Measurements from ENCODE around the gene ASCL2. TPM values are rescaled to one million over a fixed set of nuclear protein-coding genes. Genes with fewer than 3 reads are reported as not detected.
A peak's percentile ranks its signal among the peaks of the same experiment; 100 is the strongest.

The ASCL2 gene
- total and polyA plus RNA-seq, 8 donors, result 0.24 to 7.0 (median 0.95) TPM

DNA sequence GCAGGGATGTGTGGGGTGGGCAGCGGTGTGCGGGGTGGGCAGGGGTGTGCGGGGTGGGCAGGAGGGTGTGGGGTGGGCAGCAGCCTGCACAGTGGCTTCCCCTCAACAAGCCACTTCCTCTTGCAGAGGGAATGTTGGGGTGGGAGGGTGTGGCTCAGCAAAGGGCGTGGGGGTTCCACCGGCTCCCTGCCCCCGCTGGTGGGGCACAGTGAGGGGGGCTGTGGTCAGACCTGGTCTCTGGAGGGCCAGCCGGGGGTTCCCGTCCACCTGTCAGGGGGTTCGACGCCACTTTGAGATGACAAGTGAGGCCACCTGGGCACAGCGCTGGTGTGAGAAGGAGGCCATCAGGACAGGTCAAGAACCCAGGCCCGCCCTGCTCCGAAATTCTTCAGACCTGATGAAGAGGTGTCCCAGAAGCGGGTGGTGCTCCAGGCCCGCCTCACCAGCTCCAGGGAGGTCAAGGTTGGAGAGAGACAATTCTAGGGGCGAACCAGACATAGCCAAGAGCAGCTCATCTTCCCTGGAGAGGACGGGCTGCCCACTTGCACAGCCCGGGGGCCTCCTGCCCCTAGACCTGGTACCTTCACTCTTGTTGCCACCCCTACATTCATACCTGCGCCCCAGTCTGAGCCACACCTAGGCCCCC lies 30.0 kb upstream of the ASCL2 start:
- 61 to 73% methylated on average over 16 of the region's 19 CpGs for WGBS, 2 donors
- TF ChIP-seq, protein P1, sequence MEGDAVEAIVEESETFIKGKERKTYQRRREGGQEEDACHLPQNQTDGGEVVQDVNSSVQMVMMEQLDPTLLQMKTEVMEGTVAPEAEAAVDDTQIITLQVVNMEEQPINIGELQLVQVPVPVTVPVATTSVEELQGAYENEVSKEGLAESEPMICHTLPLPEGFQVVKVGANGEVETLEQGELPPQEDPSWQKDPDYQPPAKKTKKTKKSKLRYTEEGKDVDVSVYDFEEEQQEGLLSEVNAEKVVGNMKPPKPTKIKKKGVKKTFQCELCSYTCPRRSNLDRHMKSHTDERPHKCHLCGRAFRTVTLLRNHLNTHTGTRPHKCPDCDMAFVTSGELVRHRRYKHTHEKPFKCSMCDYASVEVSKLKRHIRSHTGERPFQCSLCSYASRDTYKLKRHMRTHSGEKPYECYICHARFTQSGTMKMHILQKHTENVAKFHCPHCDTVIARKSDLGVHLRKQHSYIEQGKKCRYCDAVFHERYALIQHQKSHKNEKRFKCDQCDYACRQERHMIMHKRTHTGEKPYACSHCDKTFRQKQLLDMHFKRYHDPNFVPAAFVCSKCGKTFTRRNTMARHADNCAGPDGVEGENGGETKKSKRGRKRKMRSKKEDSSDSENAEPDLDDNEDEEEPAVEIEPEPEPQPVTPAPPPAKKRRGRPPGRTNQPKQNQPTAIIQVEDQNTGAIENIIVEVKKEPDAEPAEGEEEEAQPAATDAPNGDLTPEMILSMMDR (IDR thresholded peaks at IDR 0.05), result no peak
- Histone ChIP-seq H3K36me3 (no peaks in the 10 kb centered on the region), H3K4me3 (peak overlapping the region in 1 of 4 donors; percentile 18), H3K9me3 (no peaks in the 10 kb centered on the region), H3K27me3 (no peaks in the 10 kb centered on the region), H3K27ac (no peak overlapping the region), H3K4me1 (peaks cover 0 to 17% (median 10%) of the 10 kb centered on the region in 3 donors)
- ATAC-seq, result no peak
- intact Hi-C loops (cut with DNase I), result loop anchor here in 1 of 3 donors (2.0 to 10.0 kb wide), 2 partner anchors 104 to 594 kb away; no protein-coding TSS in a partner anchor
- no peak for FAIRE-seq
- DNase-seq, result peak in 2 of 6 donors; percentile 14 to 71

DNA sequence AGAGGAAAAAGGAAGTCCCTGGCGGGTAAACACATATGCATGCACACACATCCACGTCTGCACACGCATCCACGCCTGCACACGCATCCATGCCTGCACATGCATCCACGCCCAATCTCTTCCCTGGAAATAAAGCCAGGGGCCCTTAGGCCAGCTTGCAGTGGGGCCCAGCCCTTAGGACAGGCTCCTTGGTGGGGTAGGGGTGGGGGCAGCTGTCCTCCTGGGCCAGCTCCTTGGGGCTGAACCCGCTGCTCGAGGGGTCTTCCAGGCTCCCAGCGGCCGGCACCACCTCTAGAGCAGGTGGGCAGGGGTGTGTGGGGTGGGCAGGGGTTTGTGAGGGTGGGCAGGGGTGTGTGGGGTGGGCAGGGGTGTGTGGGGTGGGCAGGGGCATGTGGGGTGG lies 29.4 kb upstream of the ASCL2 start:
- ATAC-seq, result no peak
- Histone ChIP-seq H3K4me3 (no peak overlapping the region), H3K36me3 (no peaks in the 10 kb centered on the region), H3K27me3 (no peaks in the 10 kb centered on the region), H3K9me3 (no peaks in the 10 kb centered on the region), H3K4me1 (peaks cover 0 to 14% (median 10%) of the 10 kb centered on the region in 3 donors), H3K27ac (no peak overlapping the region)
- TF ChIP-seq, protein P1 (IDR thresholded peaks at IDR 0.05), result no peak
- no peak for FAIRE-seq
- DNase-seq, result peak in 1 of 6 donors; percentile 36
- 67 to 81% methylated on average over 10 of the region's 10 CpGs for WGBS, 2 donors
- intact Hi-C loops (cut with DNase I), result loop anchor here in 2 of 3 donors (2.0 to 10.0 kb wide), 3 partner anchors 102 to 595 kb away; no protein-coding TSS in a partner anchor

DNA sequence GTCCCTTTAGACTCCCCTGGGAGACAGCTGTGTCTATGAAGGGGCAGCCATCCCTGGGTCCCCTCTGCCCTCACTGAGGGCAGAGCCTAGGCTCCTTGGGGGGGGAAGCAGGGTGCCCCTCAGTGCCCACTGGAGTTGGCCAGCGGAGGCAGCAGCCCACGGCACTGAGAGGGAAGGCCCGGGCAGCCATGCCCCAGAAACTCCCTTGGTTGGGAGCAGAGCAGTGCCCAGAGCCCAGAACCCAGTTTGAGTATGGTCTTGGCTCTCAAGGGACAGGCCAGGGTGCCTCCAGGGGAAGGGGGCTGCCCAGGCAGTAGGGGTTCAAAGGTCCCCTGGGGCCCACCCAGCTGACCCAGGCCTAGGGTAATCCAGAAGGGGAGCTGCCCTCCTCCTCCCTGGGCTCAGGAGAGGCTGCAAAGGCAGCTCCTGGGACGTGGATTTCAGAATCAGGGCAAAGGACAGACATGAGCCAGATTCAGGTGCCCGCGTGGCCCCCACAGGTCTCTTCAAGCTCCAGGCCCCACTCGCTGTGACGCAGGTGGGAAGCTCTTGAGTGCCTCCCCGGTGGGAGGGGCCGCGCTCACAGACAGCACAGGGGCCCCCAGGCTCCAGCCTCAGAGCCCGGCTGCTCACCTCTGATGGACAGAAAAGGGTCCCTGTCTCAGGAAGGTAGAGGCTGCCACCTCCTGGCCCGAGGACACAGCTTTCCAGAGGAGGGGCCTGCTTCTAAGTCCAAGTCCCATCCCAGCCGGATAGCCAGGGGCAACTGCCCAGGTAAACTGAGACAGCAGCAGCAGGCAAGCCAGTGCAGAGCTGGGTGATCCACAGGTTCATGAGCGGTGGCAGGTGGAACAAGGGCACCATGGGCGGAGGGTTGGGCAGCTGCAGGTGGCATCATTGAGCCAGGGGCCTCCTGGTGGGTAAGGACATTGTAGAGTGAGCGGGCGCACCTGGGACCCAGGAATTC lies 28.7 kb upstream of the ASCL2 start:
- H3K36me3 ChIP-seq, result no peaks in the 10 kb centered on the region
- 43 to 51% methylated on average over 18 of the region's 18 CpGs for WGBS, 2 donors
- no peaks in the 10 kb centered on the region for H3K27me3 ChIP-seq
- peak in 3 of 4 donors; percentile 35 to 65 (median 63) for ATAC-seq
- H3K9me3 ChIP-seq, result no peaks in the 10 kb centered on the region
- H3K4me1 ChIP-seq, result peaks cover 0 to 14% (median 10%) of the 10 kb centered on the region in 3 donors
- H3K4me3 ChIP-seq, result no peak overlapping the region
- FAIRE-seq, result no peak
- TF ChIP-seq, protein P1 (IDR thresholded peaks at IDR 0.05), result peak in 1 of 4 donors; percentile 24
- peak in 3 of 6 donors; percentile 22 to 73 (median 61) for DNase-seq
- intact Hi-C loops (cut with DNase I), result loop anchor here in 1 of 3 donors (5.0 kb wide), 1 partner anchor 102 kb away; no protein-coding TSS in a partner anchor
- no peak overlapping the region for H3K27ac ChIP-seq

DNA sequence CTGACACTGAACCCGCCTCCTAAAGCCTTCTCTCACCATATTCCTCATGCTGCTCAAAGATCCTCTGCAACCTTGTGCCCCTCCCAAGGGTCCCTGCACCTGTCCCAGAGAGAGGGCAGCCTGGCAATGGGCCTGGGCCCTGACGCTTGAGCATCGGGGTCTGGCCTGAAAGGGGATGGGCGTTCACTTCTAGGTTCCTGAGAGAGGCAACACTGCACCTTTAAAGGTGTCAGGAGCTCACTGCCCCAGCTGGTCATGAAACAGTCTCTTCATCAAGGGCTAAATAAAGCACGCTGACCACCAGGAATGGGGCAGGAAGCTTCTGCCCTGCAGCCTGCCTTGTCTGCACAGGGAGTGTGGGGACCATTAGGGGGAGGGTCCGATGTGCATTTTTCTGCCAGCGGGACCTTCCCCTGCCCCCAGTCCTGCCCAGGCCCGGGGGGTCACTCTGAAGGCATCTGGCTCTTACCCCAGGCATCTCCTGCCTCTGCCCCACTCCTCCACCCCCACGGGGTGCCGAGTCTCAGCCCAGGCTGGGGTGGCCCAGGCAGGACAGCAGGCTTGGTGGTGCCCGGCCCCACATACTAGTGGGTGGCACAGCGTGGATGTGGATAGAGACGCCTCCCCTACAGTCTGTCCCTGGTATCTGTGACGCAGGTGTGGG lies 27.9 kb upstream of the ASCL2 start:
- intact Hi-C loops (cut with DNase I), result loop anchor here in 1 of 3 donors (5.0 kb wide), 1 partner anchor 101 kb away; no protein-coding TSS in a partner anchor
- TF ChIP-seq, protein P1 (IDR thresholded peaks at IDR 0.05), result no peak
- Histone ChIP-seq H3K4me3 (no peak overlapping the region), H3K27me3 (no peaks in the 10 kb centered on the region), H3K9me3 (no peaks in the 10 kb centered on the region), H3K27ac (no peak overlapping the region), H3K4me1 (peaks cover 0 to 6% (median 2%) of the 10 kb centered on the region in 3 donors), H3K36me3 (no peaks in the 10 kb centered on the region)
- 65 to 83% methylated on average over 13 to 14 of the region's 14 CpGs for WGBS, 2 donors
- DNase-seq (peak in 1 of 6 donors; percentile 67), FAIRE-seq (no peak), ATAC-seq (no peak)

Data from pancreas (tissue), 10 donors.